Psoas muscle (tissue), 8 donors: Measurements from ENCODE around the gene TSNAX. TPM values are rescaled to one million over a fixed set of nuclear protein-coding genes. Genes with fewer than 3 reads are reported as not detected.
"Not testable (repeated sequence)": the region's sequence is repeated elsewhere in the genome, so short reads cannot be mapped to it uniquely, and the experiment has no call there.

Source experiments
- ATAC-seq, 4 donors: fragments of 200-7000 bp; cut with Tn5 transposase; one replicate each; pipeline ENCODE4 v1.9.1; 2020; ENCODE audit warnings: moderate library complexity in 3 of 4, mild to moderate bottlenecking in 2 of 4
- DNase-seq, 2 donors: peaks; one replicate each; pipeline ENCODE4 v3.0.0-alpha.2; 2020
- H3K27ac ChIP-seq: fragments of 200-600 bp; one replicate; pipeline ENCODE4 v1.8.0; 2022
- H3K27me3 ChIP-seq, 3 donors: fragments of 200-600 bp in 1 of 3; one replicate each; pipeline versions ENCODE4 v1.6.1 to v1.8.0; 2013 to 2022; ENCODE audit warnings: low read length in 2 of 3, mild to moderate bottlenecking in 2 of 3, moderate library complexity in 1 of 3; ENCODE audit not compliant: insufficient read depth in 3 of 3
- H3K36me3 ChIP-seq, 2 donors: fragments of 200-600 bp in 1 of 2; one replicate each; pipeline versions ENCODE4 v1.6.1 to v1.8.0; 2013 to 2022; ENCODE audit warnings: low read depth in 1 of 2, mild to moderate bottlenecking in 1 of 2, moderate library complexity in 1 of 2; ENCODE audit not compliant: insufficient read depth in 1 of 2
- H3K4me1 ChIP-seq: fragments of 200-600 bp; one replicate; pipeline ENCODE4 v1.8.0; 2022
- H3K4me3 ChIP-seq: fragments of 200-600 bp; one replicate; pipeline ENCODE4 v1.8.0; 2022; ENCODE audit warnings: mild to moderate bottlenecking
- H3K9me3 ChIP-seq: fragments of 200-600 bp; one replicate; pipeline ENCODE4 v1.8.0; 2022
- WGBS, 3 donors: extraction: QIAGEN DNeasy Blood & Tissue Kit; methylation state at CpG; one replicate each; pipeline versions ENCODE4 v1.1.6 to v1.1.7; 2013; 5-methylcytosine and 5-hydroxymethylcytosine counted together
- intact Hi-C, 2 donors: fragments of 100-400 bp; cut with DNase I; formaldehyde crosslinking; loops; one replicate each; pipeline versions ENCODE4 v1.11.0 to v1.14.2; 2022
- polyA plus RNA-seq, 3 donors: library from polyadenylated mRNA; stranded (reverse); fragments of 200-250 nt; gene quantifications; one replicate each; pipeline ENCODE4 v1.2.3, GENCODE V29; 2013
- total RNA-seq, 4 donors: library from RNA; stranded (reverse); fragmentation: NEBNext Ultra II Directional in 2 of 4; extraction: Animal tissue kit (Norgen Biotek cat#: 25700) in 2 of 4; gene quantifications; one replicate each; pipeline versions ENCODE4 v1.2.1 to v1.2.4, GENCODE V29; 2021 to 2023
- TF ChIP-seq, protein P1 (sequence below): fragments of 200-600 bp; IDR thresholded peaks from one replicate; pipeline ENCODE4 v1.8.0; 2022; ENCODE audit warnings: antibody characterized with exemption
- donor health status: healthy with polysubstance abuse.
- donor health status: DM: no; HTN: no; CAD: no; lungs with moderate emphysema.
- donor health status: Bipolar disorder and iron deficiency.
- donor health status: healthy.
- donor health status: DM: yes; HTN: yes; CAD: no.
- donor health status: DM: no; HTN: no; CAD: no.
- donor health status: DM: no; HTN: no; CAD: no.
- donor health status: DM: yes; HTN: yes; CAD: no.

Gene TSNAX
- total and polyA plus RNA-seq, 7 donors, result 18.0 to 108 (median 41.3) TPM

DNA sequence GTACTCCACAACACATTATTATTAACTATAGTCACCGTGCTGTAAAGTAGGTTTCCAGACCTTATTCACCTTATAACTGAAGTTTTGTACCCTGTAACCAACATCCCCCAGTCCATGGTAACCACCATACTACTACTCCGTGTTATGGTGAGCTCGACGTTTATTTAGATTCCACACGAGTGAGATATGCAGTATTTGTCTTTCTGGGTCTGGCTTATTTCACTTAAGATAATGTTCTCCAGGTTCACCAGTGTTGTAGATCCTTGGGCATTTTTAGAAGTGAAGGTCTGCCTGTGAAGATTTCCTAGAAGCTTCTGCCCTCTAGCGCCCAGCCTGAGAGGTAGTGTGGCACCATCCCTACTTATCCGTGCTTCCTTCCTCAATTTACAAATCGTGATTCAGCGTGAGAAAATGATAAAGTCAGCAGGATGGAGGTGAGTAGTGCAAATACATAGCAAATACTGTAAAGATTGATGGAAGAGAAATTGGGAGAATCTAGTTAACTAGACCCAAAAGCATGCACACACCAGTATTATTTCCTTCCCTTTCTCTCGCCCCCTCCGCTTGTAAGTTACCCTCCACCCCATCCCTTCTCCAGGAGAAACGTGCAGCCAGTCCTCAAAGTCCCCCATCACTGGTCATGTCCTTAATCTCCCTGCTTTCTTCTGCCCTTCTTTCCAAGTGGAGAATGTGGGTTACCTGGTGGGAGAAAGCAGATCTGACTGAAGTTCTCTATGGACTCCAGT is 62.2 kb downstream of the TSNAX start:
- 24 to 25% (median 25%) methylated on average over 12 of the region's 12 CpGs for WGBS, 3 donors
- intact Hi-C loops, result loop anchor here (2.0 to 5.0 kb wide), 2 partner anchors 232 to 253 kb away; partner anchors contain the start of genes EXOC8 (in 1 of the 2) and SPRTN (in 1 of the 2)
- peak; percentile 83 to 93 (median 88) for ATAC-seq
- DNase-seq, result peak in 1 of 2 donors; percentile 36
- TF ChIP-seq, protein P1, sequence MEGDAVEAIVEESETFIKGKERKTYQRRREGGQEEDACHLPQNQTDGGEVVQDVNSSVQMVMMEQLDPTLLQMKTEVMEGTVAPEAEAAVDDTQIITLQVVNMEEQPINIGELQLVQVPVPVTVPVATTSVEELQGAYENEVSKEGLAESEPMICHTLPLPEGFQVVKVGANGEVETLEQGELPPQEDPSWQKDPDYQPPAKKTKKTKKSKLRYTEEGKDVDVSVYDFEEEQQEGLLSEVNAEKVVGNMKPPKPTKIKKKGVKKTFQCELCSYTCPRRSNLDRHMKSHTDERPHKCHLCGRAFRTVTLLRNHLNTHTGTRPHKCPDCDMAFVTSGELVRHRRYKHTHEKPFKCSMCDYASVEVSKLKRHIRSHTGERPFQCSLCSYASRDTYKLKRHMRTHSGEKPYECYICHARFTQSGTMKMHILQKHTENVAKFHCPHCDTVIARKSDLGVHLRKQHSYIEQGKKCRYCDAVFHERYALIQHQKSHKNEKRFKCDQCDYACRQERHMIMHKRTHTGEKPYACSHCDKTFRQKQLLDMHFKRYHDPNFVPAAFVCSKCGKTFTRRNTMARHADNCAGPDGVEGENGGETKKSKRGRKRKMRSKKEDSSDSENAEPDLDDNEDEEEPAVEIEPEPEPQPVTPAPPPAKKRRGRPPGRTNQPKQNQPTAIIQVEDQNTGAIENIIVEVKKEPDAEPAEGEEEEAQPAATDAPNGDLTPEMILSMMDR, result peak; percentile 73
- no peaks in the 10 kb centered on the region for H3K4me1 ChIP-seq
- no peaks in the 10 kb centered on the region for H3K36me3 ChIP-seq
- H3K4me3 ChIP-seq, result no peak overlapping the region
- no peaks in the 10 kb centered on the region for H3K9me3 ChIP-seq
- H3K27ac ChIP-seq, result no peak overlapping the region
- H3K27me3 ChIP-seq, result no peaks in the 10 kb centered on the region

DNA sequence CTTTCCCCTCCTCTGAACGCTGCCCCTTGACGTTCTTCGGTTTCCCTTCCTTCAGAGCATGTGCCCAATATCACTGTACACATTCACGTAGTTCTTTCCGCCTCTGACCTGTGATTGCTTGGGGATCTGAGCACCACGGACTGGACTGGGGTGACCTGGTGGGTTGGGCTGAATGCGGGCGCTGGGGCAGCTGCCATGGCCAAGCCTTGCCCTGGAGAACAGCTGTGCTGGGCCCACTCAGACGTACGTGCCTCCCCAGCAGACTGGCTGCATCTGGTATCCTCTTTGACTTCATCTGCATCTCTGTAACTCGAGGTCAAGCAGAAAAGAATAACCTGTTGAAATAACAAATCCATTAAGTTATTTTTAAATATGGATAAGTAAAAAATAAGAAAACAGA is 63.0 kb downstream of the TSNAX start:
- intact Hi-C loops, result loop anchor here (2.0 to 5.0 kb wide), 2 partner anchors 233 to 254 kb away; partner anchors contain the start of genes EXOC8 (in 1 of the 2) and SPRTN (in 1 of the 2)
- DNase-seq (no peak), ATAC-seq (peak in 3 of 4 donors; percentile 23 to 53 (median 50))
- Histone ChIP-seq H3K27me3 (no peaks in the 10 kb centered on the region), H3K36me3 (no peaks in the 10 kb centered on the region), H3K9me3 (no peaks in the 10 kb centered on the region), H3K4me3 (no peak overlapping the region), H3K4me1 (no peaks in the 10 kb centered on the region), H3K27ac (no peak overlapping the region)
- 34 to 40% (median 35%) methylated on average over 11 of the region's 11 CpGs for WGBS, 3 donors
- TF ChIP-seq, protein P1, result no peak

DNA sequence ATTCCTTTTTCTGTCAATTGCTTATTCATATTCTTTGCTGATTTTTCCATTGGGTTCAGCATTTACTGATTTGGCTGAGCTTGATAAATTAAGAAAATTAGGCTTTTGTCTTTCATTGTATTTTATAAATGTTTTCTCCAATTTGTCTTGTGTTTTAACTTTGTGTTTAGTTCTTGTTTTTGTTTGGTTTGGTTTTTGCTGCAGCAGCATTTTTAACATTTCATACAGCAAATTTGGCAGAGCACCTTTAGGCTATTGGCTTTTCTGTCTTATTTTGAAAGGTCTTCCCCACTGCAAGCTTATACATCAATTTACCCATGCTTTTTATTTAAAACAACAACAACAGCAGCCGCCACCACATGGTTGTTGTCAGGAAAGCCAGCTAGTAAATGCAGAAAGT is 64.3 kb downstream of the TSNAX start:
- H3K4me3 ChIP-seq, result no peak overlapping the region
- WGBS, 3 donors, result 73 to 100% (median 97%) methylated on average over 1 of the region's 1 CpG
- intact Hi-C loops, result loop anchor here in 1 of 2 donors (5.0 kb wide), 1 partner anchor 256 kb away; the partner anchor contains the start of genes EXOC8 and SPRTN
- no peak overlapping the region for H3K27ac ChIP-seq
- TF ChIP-seq, protein P1, result no peak
- no peaks in the 10 kb centered on the region for H3K9me3 ChIP-seq
- no peaks in the 10 kb centered on the region for H3K4me1 ChIP-seq
- no peaks in the 10 kb centered on the region for H3K36me3 ChIP-seq
- DNase-seq (no peak), ATAC-seq (no peak)
- no peaks in the 10 kb centered on the region for H3K27me3 ChIP-seq

DNA sequence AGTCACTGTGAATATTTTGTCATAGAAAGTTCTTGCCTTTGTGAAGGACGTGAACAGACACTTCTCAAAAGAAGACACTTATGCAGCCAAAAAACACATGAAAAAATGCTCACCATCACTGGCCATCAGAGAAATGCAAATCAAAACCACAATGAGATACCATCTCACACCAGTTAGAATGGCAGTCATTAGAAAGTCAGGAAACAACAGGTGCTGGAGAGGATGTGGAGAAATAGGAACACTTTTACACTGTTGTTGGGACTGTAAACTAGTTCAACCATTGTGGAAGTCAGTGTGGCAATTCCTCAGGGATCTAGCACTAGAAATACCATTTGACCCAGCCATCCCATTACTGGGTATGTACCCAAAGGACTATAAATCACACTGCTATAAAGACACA is 64.8 kb downstream of the TSNAX start:
- ATAC-seq, H3K27ac ChIP-seq, H3K9me3 ChIP-seq, H3K27me3 ChIP-seq, H3K4me3 ChIP-seq, H3K4me1 ChIP-seq, DNase-seq, H3K36me3 ChIP-seq: not testable (repeated sequence)
- intact Hi-C loops, result loop anchor here in 1 of 2 donors (5.0 kb wide), 1 partner anchor 256 kb away; the partner anchor contains the start of genes EXOC8 and SPRTN
- 93 to 95% (median 93%) methylated on average over 1 of the region's 1 CpG for WGBS, 3 donors

DNA sequence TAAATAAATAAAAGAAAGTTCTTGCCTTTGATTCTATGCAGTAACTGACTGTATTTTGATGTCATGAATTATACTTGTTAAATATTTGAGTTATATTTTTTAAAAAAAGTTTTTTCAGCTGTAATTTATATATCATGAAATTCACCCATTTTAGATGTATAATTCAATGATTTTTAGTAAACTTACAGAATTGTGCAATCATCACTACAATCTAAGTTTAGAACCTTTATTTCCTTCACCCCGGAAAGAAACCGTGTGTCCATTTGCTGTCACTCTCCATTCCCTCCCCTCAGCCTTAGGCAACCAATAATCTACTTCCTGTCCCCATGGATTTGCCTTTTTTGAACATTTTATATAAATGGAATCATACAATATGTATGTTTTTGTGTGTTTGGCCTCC is 65.7 kb downstream of the TSNAX start:
- TF ChIP-seq, protein P1, result no peak
- no peak for ATAC-seq
- DNase-seq, result no peak
- no peaks in the 10 kb centered on the region for H3K9me3 ChIP-seq
- intact Hi-C loops, result loop anchor here in 1 of 2 donors (5.0 kb wide), 1 partner anchor 257 kb away; the partner anchor contains the start of genes EXOC8 and SPRTN
- no peaks in the 10 kb centered on the region for H3K36me3 ChIP-seq
- no peaks in the 10 kb centered on the region for H3K4me1 ChIP-seq
- H3K27ac ChIP-seq, result no peak overlapping the region
- H3K4me3 ChIP-seq, result no peak overlapping the region
- H3K27me3 ChIP-seq, result no peaks in the 10 kb centered on the region
- 40 to 68% (median 62%) methylated on average over 2 of the region's 2 CpGs for WGBS, 3 donors
